ENCODE results near the gene PEBP1. TPM values are rescaled to one million over a fixed set of nuclear protein-coding genes. Genes with fewer than 3 reads are reported as not detected.

PEBP1 gene
- total RNA-seq, 4 donors from 2014 or later: 124 to 438 (median 279) TPM

DNA sequence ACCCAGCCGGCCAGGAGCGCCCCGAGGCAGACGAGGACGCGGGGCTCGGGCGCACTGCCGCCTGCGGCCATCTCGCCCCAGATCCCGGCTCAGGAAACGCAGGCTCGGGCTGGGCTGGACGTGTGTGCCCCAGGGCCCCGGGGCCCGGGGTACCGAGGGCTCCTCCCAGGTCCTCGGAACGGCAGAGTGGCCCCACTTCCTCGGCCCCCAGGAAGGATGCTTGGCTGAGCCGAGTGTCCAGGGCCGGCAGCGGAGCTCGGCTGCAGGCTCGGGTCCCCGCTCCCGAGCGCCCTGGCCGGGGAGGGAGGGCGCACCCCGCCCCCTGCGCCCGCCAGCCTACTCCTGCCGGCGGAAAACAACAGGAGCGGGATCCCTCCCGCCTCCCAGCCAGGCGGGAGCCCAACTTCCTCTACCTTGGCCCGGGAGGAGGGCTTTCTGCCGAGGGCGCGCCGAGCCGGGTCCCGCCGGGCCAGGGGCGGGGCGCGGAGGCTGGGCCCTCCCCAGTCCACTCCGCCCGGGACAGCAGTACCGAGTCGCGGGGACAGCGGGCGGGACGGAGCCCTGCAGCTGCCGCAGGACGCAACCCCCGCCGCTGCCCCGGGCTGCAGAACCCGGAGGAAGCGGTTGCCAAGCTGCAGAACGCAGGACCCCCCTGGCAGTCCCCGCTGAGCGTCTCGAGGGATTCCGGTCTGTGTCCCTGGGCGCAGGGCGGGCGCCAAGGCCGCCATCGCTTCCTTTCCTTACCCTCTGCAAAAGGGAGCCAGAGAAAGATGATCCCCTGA is 32.1 kb upstream of the PEBP1 start, which contains the start of gene VSIG10:
TSS of gene VSIG10 (minus strand) at position 411 of the 782 bp plus-strand sequence. CDS start at position 71, 340 bp downstream.
- WGBS, 2 donors (ENCODE audit: low coverage in 1 of 2): 0% methylated on average over 36 of the region's 75 CpGs; no CpG with 5 or more reads in 1 of the 2 donors
- peak; percentile 89 for DNase-seq
- no peaks in the 10 kb centered on the region for H3K27me3 ChIP-seq
- TF ChIP-seq POLR2AphosphoS5 (IDR thresholded peaks at IDR 0.05) (peak; percentile 79 to 95 (median 89)), EP300 (IDR thresholded peaks at IDR 0.05; ENCODE audit: low read depth) (no peak), POLR2A (IDR thresholded peaks at IDR 0.05) (peak; percentile 94)
- TF ChIP-seq, protein P1, sequence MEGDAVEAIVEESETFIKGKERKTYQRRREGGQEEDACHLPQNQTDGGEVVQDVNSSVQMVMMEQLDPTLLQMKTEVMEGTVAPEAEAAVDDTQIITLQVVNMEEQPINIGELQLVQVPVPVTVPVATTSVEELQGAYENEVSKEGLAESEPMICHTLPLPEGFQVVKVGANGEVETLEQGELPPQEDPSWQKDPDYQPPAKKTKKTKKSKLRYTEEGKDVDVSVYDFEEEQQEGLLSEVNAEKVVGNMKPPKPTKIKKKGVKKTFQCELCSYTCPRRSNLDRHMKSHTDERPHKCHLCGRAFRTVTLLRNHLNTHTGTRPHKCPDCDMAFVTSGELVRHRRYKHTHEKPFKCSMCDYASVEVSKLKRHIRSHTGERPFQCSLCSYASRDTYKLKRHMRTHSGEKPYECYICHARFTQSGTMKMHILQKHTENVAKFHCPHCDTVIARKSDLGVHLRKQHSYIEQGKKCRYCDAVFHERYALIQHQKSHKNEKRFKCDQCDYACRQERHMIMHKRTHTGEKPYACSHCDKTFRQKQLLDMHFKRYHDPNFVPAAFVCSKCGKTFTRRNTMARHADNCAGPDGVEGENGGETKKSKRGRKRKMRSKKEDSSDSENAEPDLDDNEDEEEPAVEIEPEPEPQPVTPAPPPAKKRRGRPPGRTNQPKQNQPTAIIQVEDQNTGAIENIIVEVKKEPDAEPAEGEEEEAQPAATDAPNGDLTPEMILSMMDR (IDR thresholded peaks at IDR 0.05): no peak
- in situ Hi-C loops (cut with MboI; ENCODE audit: low pct_ligation_motif_present in 1 of 4, low pct_unique_long_range_greater_than_20kb in 1 of 4, low sequenced_read_pairs in 3 of 4): no loop called here
- H3K9me3 ChIP-seq: no peaks in the 10 kb centered on the region
- intact Hi-C loops (cut with DNase I; ENCODE audit: low total_unique reads): no loop called here
- H3K4me3 ChIP-seq: peak within 1 kb of the TSS; percentile 66 to 85 (median 74)
- H3K36me3 ChIP-seq: no peaks in the 10 kb centered on the region
- H3K27ac ChIP-seq: peak within 1 kb of the TSS; percentile 88 to 95 (median 92)
- peaks cover 5 to 39% (median 22%) of the 10 kb centered on the region in 4 donors for H3K4me1 ChIP-seq

DNA sequence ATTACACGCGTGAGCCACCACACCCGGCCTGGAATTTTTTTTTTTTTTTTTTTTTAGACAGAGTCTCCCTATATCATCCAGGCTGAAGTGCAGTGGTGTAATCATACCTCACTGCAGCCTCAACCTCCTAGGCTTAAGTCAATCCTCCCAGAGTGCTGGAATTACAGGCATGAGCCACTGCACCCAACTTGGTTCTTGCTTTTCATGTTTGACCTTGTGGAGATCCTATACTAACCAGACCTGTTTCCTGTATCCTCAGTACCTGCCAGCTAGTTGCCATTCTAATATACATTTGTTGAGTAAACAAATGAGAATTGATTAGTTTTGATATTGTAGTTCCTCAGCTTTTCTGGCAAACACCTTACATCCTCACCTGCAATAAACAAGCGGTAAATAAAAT is 28.9 kb upstream of the PEBP1 start:
- Histone ChIP-seq H3K36me3 (no peaks in the 10 kb centered on the region), H3K4me1 (peaks cover 0 to 20% (median 8%) of the 10 kb centered on the region in 4 donors), H3K9me3 (no peaks in the 10 kb centered on the region), H3K27ac (no peak overlapping the region), H3K4me3 (no peak overlapping the region), H3K27me3 (no peaks in the 10 kb centered on the region)
- no peak for DNase-seq
- in situ Hi-C loops (cut with MboI; ENCODE audit: low pct_ligation_motif_present in 1 of 4, low pct_unique_long_range_greater_than_20kb in 1 of 4, low sequenced_read_pairs in 3 of 4) (no loop called here), intact Hi-C loops (cut with DNase I; ENCODE audit: low total_unique reads) (no loop called here)
- TF ChIP-seq, protein P1 (IDR thresholded peaks at IDR 0.05): no peak
- TF ChIP-seq EP300 (IDR thresholded peaks at IDR 0.05; ENCODE audit: low read depth): no peak
- TF ChIP-seq POLR2A (IDR thresholded peaks at IDR 0.05): no peak
- no peak for TF ChIP-seq POLR2AphosphoS5 (IDR thresholded peaks at IDR 0.05)
- 88% methylated on average over 4 of the region's 4 CpGs; no CpG with 5 or more reads in 1 of the 2 donors for WGBS, 2 donors (ENCODE audit: low coverage in 1 of 2)

DNA sequence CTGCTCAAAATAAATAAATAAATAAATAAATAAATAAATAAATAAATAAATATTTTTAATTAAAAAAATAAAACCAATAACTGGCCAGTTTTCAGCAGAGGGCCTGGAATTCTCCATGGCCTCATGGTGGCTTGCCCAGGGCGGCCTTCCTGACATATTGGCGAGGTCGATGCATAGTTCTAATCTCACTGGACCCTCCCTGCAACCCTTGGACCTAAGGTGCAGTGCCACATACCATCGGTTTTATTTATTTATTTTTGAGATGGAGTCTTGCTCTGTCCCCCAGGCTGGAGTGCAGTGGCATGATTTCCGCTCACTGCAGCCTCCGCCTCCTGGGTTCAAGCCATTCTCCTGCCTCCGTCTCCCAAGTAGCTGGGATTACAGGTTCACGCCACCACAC is 28.2 kb upstream of the PEBP1 start:
- in situ Hi-C loops (cut with MboI; ENCODE audit: low pct_ligation_motif_present in 1 of 4, low pct_unique_long_range_greater_than_20kb in 1 of 4, low sequenced_read_pairs in 3 of 4) (no loop called here), intact Hi-C loops (cut with DNase I; ENCODE audit: low total_unique reads) (no loop called here)
- Histone ChIP-seq H3K4me1 (peaks cover 0 to 14% (median 4%) of the 10 kb centered on the region in 4 donors), H3K4me3 (no peak overlapping the region), H3K27me3 (no peaks in the 10 kb centered on the region), H3K36me3 (no peaks in the 10 kb centered on the region), H3K27ac (no peak overlapping the region), H3K9me3 (no peaks in the 10 kb centered on the region)
- WGBS, 2 donors (ENCODE audit: low coverage in 1 of 2): 74 to 87% methylated on average over 4 to 8 of the region's 8 CpGs
- TF ChIP-seq, protein P1 (IDR thresholded peaks at IDR 0.05): no peak
- TF ChIP-seq EP300 (IDR thresholded peaks at IDR 0.05; ENCODE audit: low read depth) (no peak), POLR2AphosphoS5 (IDR thresholded peaks at IDR 0.05) (no peak), POLR2A (IDR thresholded peaks at IDR 0.05) (no peak)
- DNase-seq: no peak

DNA sequence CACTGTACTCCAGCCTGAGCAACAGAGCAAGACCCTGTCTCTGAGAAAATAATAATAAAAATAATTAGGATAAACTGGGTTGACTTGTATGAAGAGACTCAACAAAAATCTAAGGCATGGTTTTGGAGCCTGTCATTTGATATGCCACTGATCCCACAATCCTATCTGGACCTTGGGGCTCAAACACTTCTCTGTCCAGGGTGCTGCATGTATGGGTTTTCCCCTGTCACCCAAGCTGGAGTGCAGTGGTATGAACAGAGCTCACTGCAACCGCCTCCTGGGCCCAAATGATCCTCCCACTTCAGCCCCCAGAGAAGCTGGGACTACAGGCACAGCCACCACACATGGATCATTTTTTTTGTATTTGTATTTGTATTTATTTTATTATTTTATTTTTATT is 26.8 kb upstream of the PEBP1 start:
- in situ Hi-C loops (cut with MboI; ENCODE audit: low pct_ligation_motif_present in 1 of 4, low pct_unique_long_range_greater_than_20kb in 1 of 4, low sequenced_read_pairs in 3 of 4): no loop called here

More for the DNA sequence above, 26.8 kb upstream of the PEBP1 start:
- H3K4me1 ChIP-seq: peaks cover 0 to 12% (median 3%) of the 10 kb centered on the region in 4 donors
- no peak for TF ChIP-seq POLR2A (IDR thresholded peaks at IDR 0.05)
- TF ChIP-seq EP300 (IDR thresholded peaks at IDR 0.05; ENCODE audit: low read depth): no peak
- TF ChIP-seq, protein P1 (IDR thresholded peaks at IDR 0.05): no peak
- no peak for TF ChIP-seq POLR2AphosphoS5 (IDR thresholded peaks at IDR 0.05)
- H3K36me3 ChIP-seq: no peaks in the 10 kb centered on the region
- intact Hi-C loops (cut with DNase I; ENCODE audit: low total_unique reads): no loop called here
- no peak for DNase-seq
- no peaks in the 10 kb centered on the region for H3K27me3 ChIP-seq
- no peaks in the 10 kb centered on the region for H3K9me3 ChIP-seq
- H3K27ac ChIP-seq: no peak overlapping the region
- no peak overlapping the region for H3K4me3 ChIP-seq
- 100% methylated on average over 1 of the region's 1 CpG; no CpG with 5 or more reads in 1 of the 2 donors for WGBS, 2 donors (ENCODE audit: low coverage in 1 of 2)
